ENCODE data around the gene UBE2O. TPM values are rescaled to one million over a fixed set of nuclear protein-coding genes. Genes with fewer than 3 reads are reported as not detected.

UBE2O gene
- total RNA-seq, 2 experiments from 2014 or later, result 31.3 to 31.4 TPM

DNA sequence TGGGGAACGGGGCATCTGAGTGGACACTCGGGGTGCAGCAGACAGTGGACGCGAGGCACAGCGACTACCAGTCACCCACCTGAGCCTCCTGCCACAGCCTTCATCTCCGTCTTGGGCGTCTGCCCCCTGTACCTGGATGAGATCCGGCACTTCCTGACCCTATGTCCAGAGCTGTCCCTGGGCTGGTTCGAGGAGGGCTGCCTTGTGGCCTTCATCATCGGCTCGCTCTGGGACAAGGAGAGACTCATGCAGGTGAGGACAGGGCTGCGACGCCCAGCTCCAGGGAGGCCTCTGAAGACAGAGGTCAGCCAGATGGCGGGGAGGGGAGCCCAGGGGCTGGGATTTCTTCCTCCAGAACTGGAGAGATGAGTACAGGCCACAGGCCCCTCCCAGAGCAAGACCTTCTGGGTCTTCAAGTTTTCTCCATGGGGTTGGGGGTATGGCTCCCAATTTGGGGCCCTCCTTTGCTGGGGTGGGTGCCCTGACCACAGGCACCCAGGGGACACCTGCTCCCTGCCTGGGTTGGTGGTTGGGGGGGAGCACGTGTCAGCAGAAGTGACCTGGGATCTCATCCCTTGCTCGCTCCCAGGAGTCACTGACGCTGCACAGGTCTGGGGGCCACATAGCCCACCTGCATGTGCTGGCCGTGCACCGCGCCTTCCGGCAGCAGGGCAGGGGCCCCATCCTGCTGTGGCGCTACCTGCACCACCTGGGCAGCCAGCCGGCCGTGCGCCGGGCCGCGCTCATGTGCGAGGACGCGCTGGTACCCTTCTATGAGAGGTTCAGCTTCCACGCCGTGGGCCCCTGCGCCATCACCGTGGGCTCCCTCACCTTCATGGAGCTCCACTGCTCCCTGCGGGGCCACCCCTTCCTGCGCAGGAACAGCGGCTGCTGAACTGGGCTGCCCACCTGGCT lies 16.4 kb upstream of the UBE2O start:
- Mint-ChIP-seq H3K27me3 (peaks cover under 1% of the 10 kb centered on the region), H3K36me3 (peaks cover 9% of the 10 kb centered on the region), H3K4me1 (peaks cover 7% of the 10 kb centered on the region), H3K27ac (no peak overlapping the region), H3K9me3 (no peaks in the 10 kb centered on the region), H3K4me3 (no peak overlapping the region)
- POLR2A ChIA-PET, result interaction anchor here (0.8 kb wide), 1 partner anchor 11 kb away, joined by 3 read pairs; no protein-coding TSS in a partner anchor
- DNase-seq (no peak), ATAC-seq (ENCODE audit: low read depth) (no peak)

DNA sequence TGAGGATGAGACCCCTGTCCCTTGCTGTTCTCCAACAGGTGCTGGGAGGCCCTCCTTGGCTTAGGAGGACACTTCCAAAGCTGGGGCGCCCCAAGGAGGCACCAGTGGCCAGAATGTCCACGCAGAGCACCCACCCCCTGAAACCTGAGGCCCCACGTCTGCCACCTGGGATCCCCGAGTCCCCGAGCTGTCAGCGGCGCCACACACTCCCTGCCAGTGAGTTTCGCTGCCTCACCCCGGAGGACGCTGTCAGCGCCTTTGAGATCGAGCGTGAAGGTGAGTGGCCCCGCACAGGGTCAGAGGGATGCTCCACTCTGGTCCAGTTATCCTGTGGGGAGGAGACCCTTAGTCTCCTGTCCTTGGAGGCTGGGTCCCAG lies 15.7 kb upstream of the UBE2O start:
- no peak overlapping the region for H3K27ac Mint-ChIP-seq
- POLR2A ChIA-PET, result no interaction called here
- H3K9me3 Mint-ChIP-seq, result no peaks in the 10 kb centered on the region
- peaks cover 7% of the 10 kb centered on the region for H3K4me1 Mint-ChIP-seq
- ATAC-seq (ENCODE audit: low read depth), result no peak
- peaks cover 9% of the 10 kb centered on the region for H3K36me3 Mint-ChIP-seq
- no peak for DNase-seq
- no peak overlapping the region for H3K4me3 Mint-ChIP-seq
- peaks cover 2% of the 10 kb centered on the region for H3K27me3 Mint-ChIP-seq

DNA sequence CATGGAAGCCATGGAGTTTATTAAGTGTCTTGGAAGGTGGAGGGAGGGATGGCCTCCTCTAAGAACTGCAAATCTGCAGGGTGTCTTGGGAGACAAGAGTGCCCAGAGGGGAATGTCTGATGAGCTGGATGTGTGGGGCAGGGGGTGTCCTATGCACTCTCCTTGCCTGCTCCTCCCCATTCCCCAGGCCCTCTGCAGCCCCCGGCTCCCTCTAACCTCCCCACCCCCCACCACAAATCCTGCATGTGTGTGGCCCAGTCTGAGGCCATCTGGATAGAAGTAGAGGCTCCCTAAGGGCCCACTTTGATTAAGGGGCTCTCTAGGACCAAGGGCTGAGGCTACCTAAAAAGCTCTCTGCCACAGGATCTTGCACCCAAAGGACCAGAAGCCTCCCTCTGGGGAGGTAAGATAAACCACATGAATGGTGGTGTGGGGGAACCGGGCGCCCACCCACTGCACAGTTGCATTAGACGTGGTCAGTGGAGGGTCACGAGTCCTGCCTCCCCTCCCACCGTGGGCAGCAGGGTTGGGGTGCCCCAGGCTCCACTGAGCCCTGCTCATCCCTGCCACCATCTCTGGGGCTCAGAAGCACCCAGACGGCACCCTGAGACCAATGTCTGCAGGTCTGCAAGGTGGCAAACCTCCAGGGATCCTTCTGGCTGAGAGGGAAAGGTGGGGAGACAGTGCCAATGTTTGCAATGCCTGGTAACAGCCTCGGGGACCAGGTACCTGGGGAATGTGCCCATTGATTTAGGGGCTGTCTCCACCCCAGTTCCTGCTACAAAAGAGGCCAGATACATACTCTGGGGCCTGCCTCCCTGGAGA lies 15.1 kb upstream of the UBE2O start:
- Mint-ChIP-seq H3K4me1 (peaks cover 7% of the 10 kb centered on the region), H3K27ac (no peak overlapping the region), H3K27me3 (peaks cover 2% of the 10 kb centered on the region), H3K36me3 (peaks cover 9% of the 10 kb centered on the region), H3K9me3 (no peaks in the 10 kb centered on the region), H3K4me3 (no peak overlapping the region)
- DNase-seq, result no peak
- no peak for ATAC-seq (ENCODE audit: low read depth)
- POLR2A ChIA-PET, result interaction anchor here (0.8 to 1.3 kb wide), 3 partner anchors 16 to 40 kb away, joined by 3 read pairs; no protein-coding TSS in a partner anchor

DNA sequence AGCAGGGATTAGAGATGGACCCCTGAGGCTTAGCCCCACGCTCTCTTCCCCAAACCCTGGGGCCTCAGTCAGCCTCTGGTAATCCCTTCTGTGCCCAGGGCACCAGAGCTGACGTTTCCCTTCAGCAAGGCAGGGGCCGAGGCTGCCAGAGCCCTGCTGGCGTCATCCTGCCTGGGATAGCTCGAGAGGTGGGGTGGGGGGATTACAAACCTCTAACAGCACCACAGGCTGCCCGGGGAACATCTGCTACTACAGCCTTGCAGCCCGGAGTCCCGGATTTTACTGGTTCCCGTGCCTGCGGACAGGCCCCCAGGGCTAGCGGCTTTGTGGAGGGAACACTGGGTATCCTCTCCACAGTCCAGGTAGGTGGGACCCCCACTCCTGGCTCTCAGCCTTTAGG lies 14.4 kb upstream of the UBE2O start, which contains the start of gene AANAT:
AANAT (plus strand) TSS at position 238 of the 400 bp plus-strand sequence. CDS start 1,144 bp downstream, outside the sequence.
- H3K27ac Mint-ChIP-seq, result no peak within 1 kb of the TSS
- H3K4me3 Mint-ChIP-seq, result no peak within 1 kb of the TSS
- H3K36me3 Mint-ChIP-seq, result peaks cover 7% of the 10 kb centered on the region
- POLR2A ChIA-PET, result interaction anchor here (0.5 to 1.3 kb wide), 5 partner anchors 10 to 41 kb away, joined by 3 read pairs; no protein-coding TSS in a partner anchor
- no peak for DNase-seq
- ATAC-seq (ENCODE audit: low read depth), result no peak
- H3K4me1 Mint-ChIP-seq, result peaks cover 7% of the 10 kb centered on the region
- H3K9me3 Mint-ChIP-seq, result no peaks in the 10 kb centered on the region
- peaks cover 2% of the 10 kb centered on the region for H3K27me3 Mint-ChIP-seq

DNA sequence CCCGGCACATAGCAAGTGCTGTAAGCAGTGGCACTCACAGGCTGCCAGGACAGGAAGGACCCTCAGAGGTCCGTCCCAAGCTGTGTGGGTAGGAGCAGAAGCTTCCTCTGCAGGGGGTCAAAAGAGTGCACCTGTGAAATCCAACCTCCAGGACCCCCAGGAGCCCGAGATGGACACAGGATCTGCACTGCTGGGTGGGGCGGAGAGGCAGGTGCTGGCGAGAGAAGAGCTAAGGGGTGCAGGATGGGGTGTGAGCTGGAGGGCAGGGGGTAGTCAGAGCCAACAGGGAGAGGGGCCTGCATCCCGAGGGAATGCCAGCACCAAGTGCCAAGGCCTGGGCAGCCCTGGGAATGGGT lies 13.8 kb upstream of the UBE2O start:
- no peak for ATAC-seq (ENCODE audit: low read depth)
- DNase-seq, result no peak
- H3K9me3 Mint-ChIP-seq, result no peaks in the 10 kb centered on the region
- POLR2A ChIA-PET, result interaction anchor here (0.5 to 1.6 kb wide), 5 partner anchors 9 to 41 kb away, joined by 3 to 4 read pairs (median 3); partner anchors contain the start of gene RHBDF2
- H3K27me3 Mint-ChIP-seq, result peaks cover 4% of the 10 kb centered on the region
- peaks cover 6% of the 10 kb centered on the region for H3K36me3 Mint-ChIP-seq
- H3K4me1 Mint-ChIP-seq, result peaks cover 7% of the 10 kb centered on the region
- H3K4me3 Mint-ChIP-seq, result no peak overlapping the region
- no peak overlapping the region for H3K27ac Mint-ChIP-seq

DNA sequence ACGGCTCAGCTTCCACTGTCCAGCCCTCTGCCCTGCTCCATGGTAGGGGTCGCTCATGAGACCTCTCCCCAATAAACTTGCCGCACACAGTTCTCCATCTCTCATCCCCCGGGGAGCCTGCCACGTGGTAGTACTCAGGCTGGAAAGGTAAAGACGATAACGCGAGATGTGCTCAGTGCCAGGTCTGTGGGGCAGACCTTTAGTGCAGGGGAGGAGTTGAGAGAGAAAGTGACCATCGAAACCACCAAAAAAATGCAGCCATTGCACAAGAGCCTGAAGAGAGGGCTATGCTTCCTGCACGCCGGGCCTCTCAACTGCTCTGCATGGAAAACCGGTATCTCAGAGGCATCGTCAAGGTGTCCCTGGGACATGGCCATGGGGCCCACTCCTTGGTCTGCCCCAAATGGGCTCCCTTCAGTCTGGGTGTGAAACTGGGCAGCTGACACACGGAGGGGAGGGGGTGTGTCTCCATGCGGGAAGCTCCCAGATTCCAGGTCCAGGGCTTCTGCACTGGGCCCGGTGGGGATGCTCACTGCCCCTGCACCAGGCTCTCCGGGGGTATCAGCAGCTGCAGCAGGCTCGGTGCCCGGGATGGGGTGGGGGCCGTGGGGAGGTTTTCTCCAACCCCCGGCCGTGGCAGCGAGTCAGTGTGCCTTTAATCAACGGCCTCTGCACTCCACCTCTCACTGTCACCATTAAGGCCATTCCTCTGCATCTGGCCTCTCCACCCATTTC lies 9.8 kb upstream of the UBE2O start:
- peaks cover 7% of the 10 kb centered on the region for H3K4me1 Mint-ChIP-seq
- H3K9me3 Mint-ChIP-seq, result no peaks in the 10 kb centered on the region
- DNase-seq (no peak), ATAC-seq (ENCODE audit: low read depth) (no peak)
- no peaks in the 10 kb centered on the region for H3K36me3 Mint-ChIP-seq
- no peak overlapping the region for H3K27ac Mint-ChIP-seq
- H3K4me3 Mint-ChIP-seq, result no peak overlapping the region
- peaks cover 8% of the 10 kb centered on the region for H3K27me3 Mint-ChIP-seq
- POLR2A ChIA-PET, result interaction anchor here (0.9 kb wide), 1 partner anchor 45 kb away, joined by 3 read pairs; no protein-coding TSS in a partner anchor

DNA sequence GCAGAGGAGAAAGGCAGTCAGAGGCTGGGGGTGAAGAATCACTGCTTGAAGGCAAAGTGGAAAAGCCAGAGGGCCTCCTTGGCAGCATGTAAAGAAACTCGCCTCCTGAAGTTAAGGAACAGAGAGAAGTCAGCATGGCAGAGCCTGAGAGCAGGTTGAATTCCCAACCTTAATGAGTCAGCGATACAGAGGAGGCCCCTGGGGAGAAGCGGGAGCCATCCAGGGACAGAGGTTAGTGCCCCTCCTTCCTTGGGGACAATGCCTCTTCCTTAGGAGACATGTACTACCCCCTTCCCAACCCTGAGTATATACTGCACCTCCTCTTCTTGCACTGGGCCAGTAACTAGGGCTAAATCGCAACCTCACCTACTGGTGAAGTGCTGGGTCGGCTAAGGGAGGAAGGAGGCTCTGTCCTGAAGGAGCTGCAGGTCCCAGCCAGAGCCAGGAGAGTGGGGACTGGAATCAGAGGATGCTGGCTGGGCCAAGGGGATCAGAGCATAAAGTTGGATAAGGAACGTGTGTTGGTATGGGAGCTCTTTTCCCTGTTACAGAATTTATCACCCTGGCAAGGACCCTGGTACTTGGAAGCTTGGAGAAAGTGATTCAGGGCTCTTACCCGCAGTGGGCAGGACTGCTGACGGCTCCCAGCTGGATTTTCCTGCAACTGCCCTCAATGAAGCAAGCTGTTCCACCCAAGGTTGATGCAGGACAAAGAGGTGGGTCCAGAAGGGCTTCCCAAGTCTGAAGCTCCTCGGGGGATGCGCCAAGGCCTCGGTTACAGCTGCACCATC lies 9.0 kb upstream of the UBE2O start:
- no peaks in the 10 kb centered on the region for H3K9me3 Mint-ChIP-seq
- ATAC-seq (ENCODE audit: low read depth) (no peak), DNase-seq (no peak)
- H3K36me3 Mint-ChIP-seq, result no peaks in the 10 kb centered on the region
- H3K4me3 Mint-ChIP-seq, result no peak overlapping the region
- H3K4me1 Mint-ChIP-seq, result peaks cover 7% of the 10 kb centered on the region
- POLR2A ChIA-PET, result interaction anchor here (0.9 kb wide), 1 partner anchor 45 kb away, joined by 3 read pairs; no protein-coding TSS in a partner anchor
- H3K27me3 Mint-ChIP-seq, result peaks cover 13% of the 10 kb centered on the region
- no peak overlapping the region for H3K27ac Mint-ChIP-seq

DNA sequence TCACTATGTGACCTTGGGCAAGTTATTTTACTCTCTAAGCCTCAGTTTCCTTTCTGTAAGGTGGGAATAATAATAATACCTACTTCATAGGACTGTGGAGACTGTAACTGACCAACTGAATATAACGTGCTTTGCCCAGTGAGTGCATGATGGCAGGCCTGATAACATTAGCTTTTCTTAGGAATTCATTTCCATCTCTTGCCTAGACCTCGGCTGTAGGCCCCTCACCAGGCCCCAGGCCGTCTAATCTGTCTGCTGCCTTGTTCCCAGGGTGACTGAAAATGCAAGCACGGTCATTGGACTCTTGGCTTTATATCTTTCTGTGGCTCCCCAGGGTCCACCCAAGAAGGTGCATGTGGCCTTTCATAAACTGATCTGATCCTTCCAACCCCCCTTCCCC lies 6.7 kb upstream of the UBE2O start:
- Mint-ChIP-seq H3K4me3 (no peak overlapping the region), H3K27me3 (peaks cover 15% of the 10 kb centered on the region), H3K4me1 (no peaks in the 10 kb centered on the region), H3K36me3 (no peaks in the 10 kb centered on the region), H3K27ac (no peak overlapping the region), H3K9me3 (no peaks in the 10 kb centered on the region)
- no peak for ATAC-seq (ENCODE audit: low read depth)
- DNase-seq, result no peak
- POLR2A ChIA-PET, result interaction anchor here (1.0 to 2.5 kb wide), 2 partner anchors 40 to 48 kb away, joined by 3 to 7 read pairs; no protein-coding TSS in a partner anchor

DNA sequence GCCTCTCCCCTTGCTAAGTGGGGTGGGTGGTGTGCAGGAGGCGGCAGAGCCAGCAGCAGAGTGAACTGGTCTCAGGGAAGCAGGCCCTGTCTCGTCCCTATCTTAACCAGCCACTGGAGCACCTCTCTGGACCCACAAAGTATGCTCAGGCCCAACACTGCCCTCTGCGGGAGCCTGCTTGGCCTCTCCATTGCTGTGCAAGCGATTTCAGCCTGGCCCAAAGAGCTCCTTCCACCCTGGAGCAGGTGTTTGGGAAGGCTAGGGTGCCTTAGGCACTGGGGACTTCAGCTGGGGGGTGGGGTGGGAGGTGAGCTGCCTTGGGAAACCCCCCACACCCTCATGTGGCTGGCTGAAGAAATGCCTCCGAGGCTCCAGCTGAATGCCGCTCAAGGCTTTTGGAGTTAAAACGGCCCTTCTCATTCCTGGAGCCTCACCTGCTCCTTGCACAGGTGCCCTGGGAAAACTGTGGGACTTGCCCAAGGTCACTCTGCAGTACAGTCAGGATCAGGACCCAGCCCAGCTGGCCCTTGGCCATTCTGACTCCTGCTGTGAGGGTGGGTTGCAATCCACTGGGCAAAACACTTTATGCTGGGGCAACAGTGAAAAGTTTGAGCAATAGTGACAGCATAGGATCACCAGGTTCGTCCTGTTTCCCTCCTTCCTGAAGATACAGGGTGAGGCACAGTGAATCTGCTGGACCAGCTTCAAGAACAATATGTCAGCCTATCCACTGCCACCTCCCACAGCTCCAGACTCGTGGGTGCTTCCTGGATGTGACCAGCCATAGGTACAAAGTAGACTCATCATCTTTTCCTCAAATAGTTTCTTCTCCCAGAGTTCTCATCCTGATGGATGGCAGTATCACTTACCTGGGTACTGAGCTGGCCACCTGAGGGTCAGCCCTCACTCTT lies 5.9 kb upstream of the UBE2O start:
- no peak for DNase-seq
- Mint-ChIP-seq H3K27ac (no peak overlapping the region), H3K27me3 (peaks cover 14% of the 10 kb centered on the region), H3K9me3 (no peaks in the 10 kb centered on the region), H3K4me3 (no peak overlapping the region), H3K36me3 (no peaks in the 10 kb centered on the region), H3K4me1 (no peaks in the 10 kb centered on the region)
- POLR2A ChIA-PET, result interaction anchor here (0.7 to 2.5 kb wide), 4 partner anchors 34 to 49 kb away, joined by 3 to 7 read pairs (median 3); no protein-coding TSS in a partner anchor
- ATAC-seq (ENCODE audit: low read depth), result no peak

DNA sequence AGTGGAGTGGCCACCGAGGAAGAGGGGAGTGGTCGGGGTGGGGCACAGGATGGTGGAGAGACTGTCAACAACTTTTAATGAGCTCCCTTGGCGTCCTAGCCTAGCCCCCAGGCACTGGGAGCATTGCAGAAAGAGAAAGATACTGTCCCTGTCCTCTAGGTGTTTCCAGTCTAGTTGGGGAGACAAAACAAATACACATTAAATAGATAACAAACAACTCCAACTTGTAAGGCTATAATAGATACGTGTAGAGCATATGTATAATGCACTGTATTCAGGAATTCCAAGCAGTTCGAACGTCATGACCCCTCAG lies 435 bp upstream of the UBE2O start:
- H3K4me3 Mint-ChIP-seq, result peak overlapping the region; percentile 81
- H3K9me3 Mint-ChIP-seq, result no peaks in the 10 kb centered on the region
- H3K4me1 Mint-ChIP-seq, result peaks cover 27% of the 10 kb centered on the region
- peaks cover 8% of the 10 kb centered on the region for H3K27me3 Mint-ChIP-seq
- no peak for DNase-seq
- peaks cover 1% of the 10 kb centered on the region for H3K36me3 Mint-ChIP-seq
- peak overlapping the region; percentile 57 for H3K27ac Mint-ChIP-seq
- no peak for ATAC-seq (ENCODE audit: low read depth)
- POLR2A ChIA-PET, result interaction anchor here (1.0 to 1.2 kb wide), 2 partner anchors 49 to 103 kb away, joined by 4 to 5 read pairs; no protein-coding TSS in a partner anchor

DNA sequence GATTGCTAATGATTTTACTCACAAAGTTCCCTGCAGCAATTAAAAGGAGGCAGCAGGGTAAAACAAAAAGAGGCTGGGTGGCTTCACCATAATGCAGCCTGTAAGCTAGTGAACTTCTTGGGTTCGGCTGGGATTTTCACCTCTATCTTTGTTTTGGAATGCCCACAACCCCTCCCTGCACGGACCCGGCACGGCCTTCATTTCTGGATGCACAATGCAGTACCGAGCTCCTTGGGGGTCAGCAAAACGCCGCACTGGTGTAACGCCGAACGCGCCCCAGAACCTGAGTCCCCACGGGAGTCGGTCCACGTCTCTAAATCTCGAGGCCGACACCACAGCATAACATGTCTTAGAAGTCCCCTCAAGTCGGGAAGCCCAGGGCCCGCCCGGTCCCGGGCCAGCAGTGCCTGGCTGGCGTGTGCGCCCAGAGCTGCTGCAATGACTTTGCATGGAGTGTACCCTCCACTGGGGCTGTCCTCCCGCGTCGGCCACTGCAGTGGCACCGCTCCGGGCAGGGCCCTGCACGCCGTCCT lies 759 bp downstream of the UBE2O start:
- Mint-ChIP-seq H3K9me3 (no peaks in the 10 kb centered on the region), H3K4me3 (peak overlapping the region; percentile 91), H3K36me3 (peaks cover 1% of the 10 kb centered on the region), H3K27ac (peak overlapping the region; percentile 54), H3K4me1 (peaks cover 34% of the 10 kb centered on the region), H3K27me3 (peaks cover 4% of the 10 kb centered on the region)
- ATAC-seq (ENCODE audit: low read depth), result peak; percentile 30
- no peak for DNase-seq
- POLR2A ChIA-PET, result interaction anchor here (0.5 to 1.8 kb wide), 8 partner anchors 8 to 252 kb away, joined by 3 to 8 read pairs (median 4); partner anchors contain the start of genes AANAT and RHBDF2
